H1 (cell line): ENCODE data around the gene ANKS1B. TPM values are rescaled to one million over a fixed set of nuclear protein-coding genes. Genes with fewer than 3 reads are reported as not detected.

Experiments
- CTCF ChIA-PET: fragments of 300-600 bp; sonication (Branson Sonifier 250); formaldehyde crosslinking; loops from one replicate; lab custom pipeline; 2021; ENCODE audit not compliant: partially characterized antibody; lab: Charles Lee
- POLR2A ChIA-PET: fragments of 300-600 bp; sonication (Branson Sonifier 250); formaldehyde crosslinking; loops from one replicate; lab custom pipeline; 2021; ENCODE audit warnings: inconsistent platforms; ENCODE audit not compliant: partially characterized antibody; lab: Charles Lee
- DNase-seq, 2 experiments: peaks; one replicate each; pipeline versions ENCODE4 v3.0.0 to v3.0.0-alpha.2; 2010 to 2022; ENCODE audit warnings: low spot score in 2 of 2, low read depth in 1 of 2, mixed read lengths in 1 of 2
- FAIRE-seq: peaks from 2 replicates; lab custom pipeline; 2011; peaks lifted over from hg19 to GRCh38; lab: Jason Lieb, UNC
- H2AFZ ChIP-seq: 2 replicates; pipeline ENCODE4 v1.8.1; 2012; ENCODE audit warnings: low read length, inconsistent platforms
- H2AK5ac ChIP-seq: 2 replicates; pipeline ENCODE4 v1.6.1; 2013; ENCODE audit warnings: low read depth, low read length
- H2BK120ac ChIP-seq: replicated peaks from 2 replicates; pipeline ENCODE3; 2013; ENCODE audit warnings: low read depth, low read length, inconsistent platforms
- H2BK12ac ChIP-seq: 2 replicates; pipeline ENCODE4 v1.6.1; 2013; ENCODE audit warnings: low read depth, low read length
- H2BK15ac ChIP-seq: 2 replicates; pipeline ENCODE4 v1.6.1; 2013; ENCODE audit warnings: low read length
- H2BK20ac ChIP-seq: 2 replicates; pipeline ENCODE4 v1.6.1; 2013; ENCODE audit warnings: low read length
- H2BK5ac ChIP-seq: 2 replicates; pipeline ENCODE4 v1.6.1; 2013; ENCODE audit warnings: low read depth, low read length
- H3K14ac ChIP-seq: 2 replicates; pipeline ENCODE4 v1.6.1; 2013; ENCODE audit warnings: inconsistent platforms; ENCODE audit not compliant: insufficient read length
- H3K18ac ChIP-seq: 2 replicates; pipeline ENCODE4 v1.6.1; 2013; ENCODE audit warnings: low read length; ENCODE audit errors: extremely low read depth
- H3K23ac ChIP-seq: 2 replicates; pipeline ENCODE4 v1.6.1; 2013; ENCODE audit warnings: inconsistent platforms; ENCODE audit not compliant: insufficient read length
- H3K23me2 ChIP-seq: 2 replicates; pipeline ENCODE4 v1.6.1; 2013; ENCODE audit warnings: low read depth, low read length
- H3K27ac ChIP-seq: 2 replicates; pipeline ENCODE4 v1.6.1; 2011; ENCODE audit warnings: low read depth, low read length, inconsistent platforms
- H3K27me3 ChIP-seq, 4 experiments: replicated peaks in 1 of 4; 1 replicate in 1 of 4; 2 replicates in 3 of 4; pipeline versions ENCODE4 v1.6.1 to v1.8.1; 2011 to 2013; ENCODE audit warnings: low read length in 3 of 4, mild to moderate bottlenecking in 3 of 4, inconsistent platforms in 2 of 4, mixed read lengths in 2 of 4, moderate library complexity in 1 of 4; ENCODE audit not compliant: control insufficient read depth in 3 of 4, insufficient read depth in 3 of 4; ENCODE audit errors: extremely low read depth in 1 of 4
- H3K36me3 ChIP-seq, 4 experiments: 2 replicates each; pipeline versions ENCODE4 v1.6.1 to v1.8.1; 2011 to 2013; ENCODE audit warnings: mild to moderate bottlenecking in 4 of 4, low read length in 3 of 4, moderate library complexity in 2 of 4, control low read depth in 1 of 4, inconsistent platforms in 1 of 4; ENCODE audit not compliant: insufficient read depth in 4 of 4, control insufficient read depth in 2 of 4
- H3K4ac ChIP-seq: replicated peaks from 2 replicates; pipeline ENCODE3; 2013; ENCODE audit warnings: low read length, low read depth, mixed read lengths, inconsistent platforms; ENCODE audit not compliant: insufficient read length
- H3K4me1 ChIP-seq, 4 experiments: replicated peaks in 1 of 4; 1 replicate in 1 of 4; 2 replicates in 3 of 4; pipeline versions ENCODE4 v1.6.1 to v1.8.1; 2011 to 2013; ENCODE audit warnings: low read length in 3 of 4, inconsistent platforms in 2 of 4, mixed read lengths in 1 of 4; ENCODE audit not compliant: insufficient read depth in 4 of 4, control insufficient read depth in 3 of 4
- H3K4me2 ChIP-seq, 2 experiments: 2 replicates each; pipeline versions ENCODE4 v1.6.1 to v1.8.1; 2011 to 2013; ENCODE audit warnings: low read depth in 2 of 2, low read length in 2 of 2, control low read depth in 1 of 2, inconsistent platforms in 1 of 2, mild to moderate bottlenecking in 1 of 2; ENCODE audit not compliant: insufficient read depth in 1 of 2
- H3K4me3 ChIP-seq, 4 experiments: fragments of 200-600, 300-600 bp in 1 of 4; sonication (generic), shearing (Covaris generic), sonication (Bioruptor Twin) in 1 of 4; 2 replicates each; pipeline versions ENCODE4 v1.5.1 to v1.8.1; 2011 to 2016; ENCODE audit warnings: low read length in 4 of 4, low read depth in 3 of 4, control low read depth in 2 of 4, inconsistent platforms in 2 of 4, mild to moderate bottlenecking in 2 of 4, mixed read lengths in 1 of 4, moderate library complexity in 1 of 4; ENCODE audit not compliant: insufficient read depth in 2 of 4; ENCODE audit errors: extremely low read depth in 1 of 4
- H3K56ac ChIP-seq: replicated peaks from 2 replicates; pipeline ENCODE3; 2013; ENCODE audit warnings: low read depth, mild to moderate bottlenecking, mixed read lengths, low read length, inconsistent platforms; ENCODE audit not compliant: insufficient read length
- H3K79me1 ChIP-seq: 2 replicates; pipeline ENCODE4 v1.6.1; 2013; ENCODE audit warnings: low read depth, low read length, control low read depth
- H3K79me2 ChIP-seq, 2 experiments: 2 replicates each; pipeline versions ENCODE4 v1.6.1 to v1.8.1; 2012 to 2013; ENCODE audit warnings: low read length in 2 of 2, mild to moderate bottlenecking in 2 of 2, inconsistent platforms in 1 of 2; ENCODE audit not compliant: insufficient read depth in 2 of 2, control insufficient read depth in 1 of 2
- H3K9ac ChIP-seq, 4 experiments: replicated peaks in 1 of 4; 1 replicate in 1 of 4; 2 replicates in 3 of 4; pipeline versions ENCODE4 v1.6.1 to v1.8.1; 2011 to 2013; ENCODE audit warnings: low read depth in 3 of 4, low read length in 3 of 4, control low read depth in 2 of 4, mild to moderate bottlenecking in 2 of 4, moderate library complexity in 2 of 4, inconsistent platforms in 1 of 4; ENCODE audit errors: extremely low read depth in 1 of 4
- H3K9me3 ChIP-seq, 2 experiments: 2 replicates each; pipeline versions ENCODE4 v1.6.1 to v1.8.1; 2012 to 2013; ENCODE audit warnings: mild to moderate bottlenecking in 2 of 2, moderate library complexity in 2 of 2, control low read depth in 1 of 2, inconsistent platforms in 1 of 2, low read depth in 1 of 2, low read length in 1 of 2, mixed read lengths in 1 of 2; ENCODE audit not compliant: insufficient read depth in 2 of 2
- H4K20me1 ChIP-seq, 2 experiments: replicated peaks in 1 of 2; 2 replicates each; pipeline versions ENCODE3 to v1.8.1; 2011 to 2013; ENCODE audit warnings: inconsistent platforms in 2 of 2, low read length in 2 of 2, mild to moderate bottlenecking in 1 of 2; ENCODE audit not compliant: insufficient read depth in 2 of 2, control insufficient read depth in 1 of 2
- H4K5ac ChIP-seq: 2 replicates; pipeline ENCODE4 v1.6.1; 2013; ENCODE audit warnings: low read length, low read depth, mixed read lengths, inconsistent platforms; ENCODE audit not compliant: insufficient read length
- H4K8ac ChIP-seq: 2 replicates; pipeline ENCODE4 v1.8.0; 2013; ENCODE audit warnings: mild to moderate bottlenecking, moderate library complexity, low read length, inconsistent platforms; ENCODE audit not compliant: insufficient read depth; ENCODE audit errors: extremely low read depth
- H4K91ac ChIP-seq: replicated peaks from 2 replicates; pipeline ENCODE3; 2013; ENCODE audit warnings: low read length, mixed read lengths, inconsistent platforms; ENCODE audit not compliant: insufficient read length
- CHD1 ChIP-seq: IDR thresholded peaks from 2 replicates; pipeline ENCODE4 v1.6.1; 2012; ENCODE audit warnings: low read depth, low read length, improper control_type of control experiment
- EZH2 ChIP-seq: fragments of 200-600 bp; sonication (generic); IDR thresholded peaks from 2 replicates; pipeline ENCODE4 v1.7.1; 2012; ENCODE audit warnings: low read depth, mild to moderate bottlenecking, moderate library complexity, low read length, inconsistent platforms; ENCODE audit not compliant: severe bottlenecking
- GABPA ChIP-seq: IDR thresholded peaks from 2 replicates; pipeline ENCODE4 v1.6.1; 2011; ENCODE audit warnings: mild to moderate bottlenecking, low read length, moderate library complexity, borderline replicate concordance; ENCODE audit not compliant: insufficient read depth
- NRF1 ChIP-seq: IDR thresholded peaks from 2 replicates; pipeline ENCODE4 v1.6.1; 2011; ENCODE audit warnings: mild to moderate bottlenecking, low read depth, low read length, improper control_type of control experiment
- POLR2A ChIP-seq, 2 experiments: IDR thresholded peaks; 1 replicate in 1 of 2; 2 replicates in 1 of 2; pipeline ENCODE4 v1.6.1; 2011; ENCODE audit warnings: low read depth in 2 of 2, low read length in 2 of 2, mild to moderate bottlenecking in 2 of 2; ENCODE audit errors: control extremely low read depth in 1 of 2
- RNF2 ChIP-seq: fragments of 200-900, 300-1000 bp; sonication (generic); IDR thresholded peaks from 2 replicates; pipeline ENCODE4 v1.7.1; 2016; ENCODE audit warnings: borderline replicate concordance, low read depth, mild to moderate bottlenecking, antibody characterized with exemption, low read length; ENCODE audit not compliant: poor library complexity, severe bottlenecking; ENCODE audit errors: missing control alignments
- SAP30 ChIP-seq: fragments of 300-600 bp; sonication (generic); IDR thresholded peaks from 2 replicates; pipeline ENCODE4 v1.7.1; 2012; ENCODE audit warnings: low read length, moderate library complexity, mild to moderate bottlenecking, inconsistent platforms; ENCODE audit not compliant: insufficient read depth, insufficient replicate concordance
- YY1 ChIP-seq: IDR thresholded peaks from 2 replicates; pipeline ENCODE4 v1.6.1; 2011; ENCODE audit warnings: low read depth, mild to moderate bottlenecking, low read length
- WGBS, 2 experiments: shearing (Covaris generic) in 1 of 2; methylation state at CpG; one replicate each; pipeline versions ENCODE4 v1.1.6 to v1.1.7; 2013 to 2015; ENCODE audit warnings: low lambda C conversion rate in 2 of 2, mixed read lengths in 2 of 2, inconsistent platforms in 1 of 2, low coverage in 1 of 2, missing lambda C conversion rate in 1 of 2; ENCODE audit not compliant: insufficient replicate concordance in 2 of 2, insufficient coverage in 1 of 2, insufficient read length in 1 of 2; ENCODE audit errors: extremely low coverage in 1 of 2, missing lambda C conversion rate in 1 of 2; 5-methylcytosine and 5-hydroxymethylcytosine counted together
- polyA plus RNA-seq, 7 experiments: library from polyadenylated mRNA; depleted of rRNA in 3 of 7; stranded (reverse) in 5 of 7; unstranded in 2 of 7; fragments of >200 nt in 5 of 7; fragments of 200-250 nt in 2 of 7; gene quantifications; 1 replicate in 5 of 7; 2 replicates in 1 of 7; 4 replicates in 1 of 7; pipeline versions ENCODE4 v1.2.1 to v1.2.3, GENCODE V29; 2011 to 2013; ENCODE audit warnings: missing spikeins in 2 of 7, mixed read lengths in 2 of 7
- total RNA-seq: library from RNA; stranded (reverse); fragmentation: NEBNext Ultra II Directional; extraction: Animal tissue kit (Norgen Biotek cat#: 25700); gene quantifications from 2 replicates; pipeline ENCODE4 v1.2.1, GENCODE V29; 2021

The ANKS1B gene
- total and polyA plus RNA-seq, 2 of the 8 experiments (the other 6 are each of a cell fraction or from before 2014, with no cell fraction given), result 2.7 to 6.1 TPM

DNA sequence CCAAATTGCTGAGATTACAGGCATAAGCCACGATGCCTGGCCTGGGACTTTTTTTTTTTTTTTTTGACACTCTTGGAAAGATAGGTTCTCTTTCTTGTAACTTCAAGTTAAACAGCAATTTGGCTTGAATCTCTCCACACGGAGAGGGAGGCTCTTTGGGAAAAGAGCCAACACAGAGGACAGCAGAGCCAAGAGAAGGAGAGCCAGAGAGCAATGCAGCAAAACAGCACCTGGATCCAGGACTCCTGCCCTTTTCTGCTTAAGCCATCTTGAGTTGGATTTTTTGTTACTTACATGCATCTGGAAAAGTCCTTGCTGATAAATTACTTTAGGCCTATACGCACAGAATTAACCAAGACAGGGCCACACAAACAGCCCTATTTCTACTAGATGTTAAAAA lies 1162.9 kb downstream of the ANKS1B start:
- Histone ChIP-seq H3K4ac (no peak overlapping the region), H2BK5ac (no peak overlapping the region), H4K20me1 (no peaks in the 10 kb centered on the region), H3K18ac (no peak overlapping the region; the same call in 1 of the 2 replicates), H3K23ac (no peak overlapping the region), H2AK5ac (no peak overlapping the region), H4K8ac (no peak overlapping the region), H3K27ac (no peak overlapping the region), H3K4me2 (0 out of 4 replicates have a peak overlapping the region, but pooled peaks of 1 of the 2 experiments have one; percentile 33), H3K79me1 (no peaks in the 10 kb centered on the region), H3K9me3 (no peaks in the 10 kb centered on the region), H3K36me3 (no peaks in the 10 kb centered on the region), H3K23me2 (no peaks in the 10 kb centered on the region), H4K5ac (no peak overlapping the region), H3K4me3 (no peak overlapping the region), H2BK120ac (no peak overlapping the region), H3K4me1 (peaks cover 2 to 14% (median 6%) of the 10 kb centered on the region in 4 experiments; a peak in 6 of 7 replicates), H3K9ac (no peak overlapping the region), H4K91ac (no peak overlapping the region), H3K14ac (no peak overlapping the region), H2BK20ac (no peak overlapping the region), H2BK12ac (no peak overlapping the region), H3K79me2 (no peaks in the 10 kb centered on the region), H3K27me3 (no peaks in the 10 kb centered on the region), H3K56ac (no peak overlapping the region), H2AFZ (no peak overlapping the region), H2BK15ac (no peak overlapping the region)
- CTCF ChIA-PET, result interaction anchor here (1.4 to 2.0 kb wide), 3 partner anchors 12 to 176 kb away, joined by 4 to 5 read pairs (median 5); no protein-coding TSS in a partner anchor
- FAIRE-seq, result no peak
- WGBS, 2 experiments, result 87% methylated on average over 3 of the region's 3 CpGs; no CpG with 5 or more reads in 1 of the 2 experiments
- DNase-seq, result no peak
- POLR2A ChIA-PET, result no interaction called here
- TF ChIP-seq EZH2 (no peak), NRF1 (no peak), SAP30 (no peak), RNF2 (no peak), GABPA (no peak), POLR2A (IDR thresholded peaks at IDR 0.05; ENCODE audit: control extremely low read depth in 1 of 2, low read depth in 2 of 2, low read length in 2 of 2) (no peak), YY1 (no peak), CHD1 (no peak)
